Naive thymus-derived CD8-positive, alpha-beta T cell (primary cell): ENCODE data around the gene ESRP2. TPM values are rescaled to one million over a fixed set of nuclear protein-coding genes. Genes with fewer than 3 reads are reported as not detected.

Experiments used
- ATAC-seq, 2 donors: fragments of 150-1000 bp; cut with Tn5 transposase in 1 of 2; sonication (Bioruptor Pico), chemical (Tn5 transposase) in 1 of 2; 1 replicate in 1 of 2; 2 replicates in 1 of 2; pipeline ENCODE4 v1.10.0; 2021; ENCODE audit warnings: mild to moderate bottlenecking in 2 of 2, moderate library complexity in 2 of 2
- POLR2A ChIA-PET: fragments of 350-600 bp; sonication (Branson Sonifier 250); formaldehyde crosslinking; loops from one replicate; lab custom pipeline; 2021; ENCODE audit warnings: antibody characterized with exemption; lab: Charles Lee
- DNase-seq, 10 donors: peaks; one replicate each; pipeline versions ENCODE4 v3.0.0 to v3.0.0-alpha.2; 2020 to 2022
- H3K27ac Mint-ChIP-seq, 10 donors: one replicate each; pipeline ENCODE4 v1.8.0; 2020 to 2022; ENCODE audit warnings: mild to moderate bottlenecking in 10 of 10, mixed read lengths in 10 of 10, moderate library complexity in 4 of 10, inconsistent platforms in 1 of 10
- H3K27me3 Mint-ChIP-seq, 5 donors: one replicate each; pipeline ENCODE4 v1.8.0; 2021 to 2022; ENCODE audit warnings: mixed read lengths in 5 of 5
- H3K36me3 Mint-ChIP-seq, 3 donors: one replicate each; pipeline ENCODE4 v1.8.0; 2020 to 2022; ENCODE audit warnings: mixed read lengths in 3 of 3, mild to moderate bottlenecking in 2 of 3, inconsistent platforms in 1 of 3
- H3K4me1 Mint-ChIP-seq, 4 donors: one replicate each; pipeline ENCODE4 v1.8.0; 2021 to 2022; ENCODE audit warnings: mixed read lengths in 4 of 4
- H3K4me3 Mint-ChIP-seq, 10 donors: one replicate each; pipeline ENCODE4 v1.8.0; 2020 to 2022; ENCODE audit warnings: mild to moderate bottlenecking in 10 of 10, mixed read lengths in 10 of 10, moderate library complexity in 6 of 10, inconsistent platforms in 1 of 10
- H3K9me3 Mint-ChIP-seq, 9 donors: one replicate each; pipeline ENCODE4 v1.8.0; 2020 to 2022; ENCODE audit warnings: mixed read lengths in 9 of 9, mild to moderate bottlenecking in 3 of 9, inconsistent platforms in 1 of 9, moderate library complexity in 1 of 9
- microRNA-seq: library from miRNA; unstranded; fragments of <30 nt; microRNA quantifications from one replicate; pipeline ENCODE4 v1.2.0, GENCODE V29; 2022; ENCODE audit warnings: borderline microRNAs expressed
- polyA plus RNA-seq, 3 donors: library from polyadenylated mRNA; unstranded; fragments of 300-500 nt; fragmentation: Illumina TruSeq; gene quantifications; one replicate each; pipeline ENCODE4 v1.2.3, GENCODE V29; 2021
- total RNA-seq, 8 experiments: library from RNA in 2 of 8; stranded (reverse) in 2 of 8; gene quantifications; one replicate each; pipeline ENCODE4 v1.2.3 and lab custom pipeline; 2021 to 2026

Gene ESRP2
- total and polyA plus RNA-seq, 5 experiments from 2014 or later = 0.22 to 0.64 (median 0.36) TPM; not detected in 2

- POLR2A ChIA-PET = interaction anchor here (0.5 kb wide), 1 partner anchor 20 kb away, joined by 3 read pairs; no protein-coding TSS in a partner anchor
- H3K4me3 Mint-ChIP-seq = no peak overlapping the region
- H3K27me3 Mint-ChIP-seq = no peaks in the 10 kb centered on the region
- H3K9me3 Mint-ChIP-seq = no peaks in the 10 kb centered on the region
- DNase-seq (no peak), ATAC-seq (no peak)
- H3K27ac Mint-ChIP-seq = peak overlapping the region; percentile 11 to 97 (median 52)
- peaks cover 5 to 18% (median 14%) of the 10 kb centered on the region in 4 donors for H3K4me1 Mint-ChIP-seq
- peaks cover 14 to 90% (median 42%) of the 10 kb centered on the region in 3 donors for H3K36me3 Mint-ChIP-seq
These were observed 56.6 kb downstream of the ESRP2 start for GRCh38 chr16:68179196-68179795.

Small RNAs within 50 kb of the gene (microRNA-seq; reads per million reads assigned to microRNA genes)
- not detected for gene MIR6773

Other genes starting within 250 kb of the ESRP2 start
- 100 to 1,000 TPM; 151 to 157 TPM for gene DPEP2, start 236.6 kb downstream of the ESRP2 start, total RNA-seq
- gene DPEP2, start 236.6 kb downstream of the ESRP2 start, polyA plus RNA-seq = 10 to 100 TPM; 29.0 to 47.9 (median 40.4) TPM
- not detected for gene DPEP2NB, start 220.2 kb downstream of the ESRP2 start, total RNA-seq
- not detected for gene DPEP2NB, start 220.2 kb downstream of the ESRP2 start, polyA plus RNA-seq
- 10 to 100 TPM; 25.0 to 26.2 TPM for gene DDX28, start 212.9 kb downstream of the ESRP2 start, total RNA-seq
- gene DDX28, start 212.9 kb downstream of the ESRP2 start, polyA plus RNA-seq = 10 to 100 TPM; 49.7 to 60.6 (median 53.9) TPM
- 10 to 100 TPM; 18.2 to 21.1 TPM for gene DUS2, start 212.8 kb downstream of the ESRP2 start, total RNA-seq
- 10 to 100 TPM in 2 of 3 donors, 1 to 10 TPM in 1; 6.4 to 13.1 (median 10.5) TPM for gene DUS2, start 212.8 kb downstream of the ESRP2 start, polyA plus RNA-seq
- gene NFATC3, start 150.8 kb downstream of the ESRP2 start, total RNA-seq = 100 to 1,000 TPM; 156 to 162 TPM
- 100 to 1,000 TPM in 1 of 3 donors, 10 to 100 TPM in 2; 85.2 to 102 (median 86.6) TPM for gene NFATC3, start 150.8 kb downstream of the ESRP2 start, polyA plus RNA-seq
- gene PLA2G15, start 9.2 kb upstream of the ESRP2 start, total RNA-seq = 1 to 10 TPM; 6.3 to 8.0 TPM
- gene PLA2G15, start 9.2 kb upstream of the ESRP2 start, polyA plus RNA-seq = 1 to 10 TPM; 2.4 to 9.6 (median 4.6) TPM
- gene SLC7A6, start 28.4 kb upstream of the ESRP2 start, total RNA-seq = 100 to 1,000 TPM; 211 to 228 TPM
- gene SLC7A6, start 28.4 kb upstream of the ESRP2 start, polyA plus RNA-seq = 10 to 100 TPM; 14.3 to 20.2 (median 19.2) TPM
- gene SLC7A6OS, start 74.8 kb upstream of the ESRP2 start, total RNA-seq = 10 to 100 TPM; 46.0 to 52.0 TPM
- gene SLC7A6OS, start 74.8 kb upstream of the ESRP2 start, polyA plus RNA-seq = 10 to 100 TPM; 18.8 to 27.5 (median 23.3) TPM
- 100 to 1,000 TPM; 110 to 112 TPM for gene PRMT7, start 74.9 kb upstream of the ESRP2 start, total RNA-seq
- 10 to 100 TPM; 35.7 to 49.9 (median 43.2) TPM for gene PRMT7, start 74.9 kb upstream of the ESRP2 start, polyA plus RNA-seq
- under 1 TPM; 0.27 to 0.88 TPM for gene SMPD3, start 212.4 kb upstream of the ESRP2 start, total RNA-seq
- 1 to 10 TPM in 1 of 3 donors, under 1 TPM in 2; 0.80 to 3.5 (median 0.94) TPM for gene SMPD3, start 212.4 kb upstream of the ESRP2 start, polyA plus RNA-seq